ENCODE measurements around the gene SCD5. TPM values are rescaled to one million over a fixed set of nuclear protein-coding genes. Genes with fewer than 3 reads are reported as not detected.

SCD5 gene
- total and polyA plus RNA-seq, 2 experiments from 2014 or later = 0.79 to 1.6 TPM

DNA sequence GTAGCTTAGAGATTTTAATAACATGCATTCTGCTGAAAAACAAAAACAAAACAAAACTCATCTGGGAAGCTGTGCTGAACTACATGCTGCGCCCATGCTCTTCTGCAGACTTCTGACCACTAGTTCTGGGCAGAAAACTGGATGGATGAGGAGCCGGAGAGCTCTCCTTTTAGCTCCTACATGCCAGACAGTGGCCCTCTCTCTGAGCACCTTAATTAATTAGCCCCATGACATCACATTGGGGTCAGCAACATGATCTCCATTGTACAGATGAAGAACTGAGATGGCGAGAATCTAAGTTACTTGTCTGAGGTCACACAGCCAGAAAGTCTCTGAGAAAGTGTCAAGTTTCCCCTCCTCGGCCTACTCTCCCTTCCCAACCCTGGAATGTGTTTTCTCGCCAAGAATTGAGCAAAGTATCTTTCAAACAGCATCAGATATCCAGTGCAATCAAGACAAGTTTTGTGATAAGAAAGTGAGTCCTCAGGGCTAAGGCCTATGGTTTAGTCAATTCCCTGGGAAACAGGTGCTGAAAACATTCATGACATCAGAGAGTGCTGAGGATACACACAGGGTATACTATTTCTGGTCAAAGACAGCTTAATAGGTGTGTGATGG is 21.6 kb downstream of the SCD5 start:
- Histone ChIP-seq H3F3A (replicated peaks; ENCODE audit: low read depth) (no peaks in the 10 kb centered on the region), H4K20me1 (replicated peaks; ENCODE audit: insufficient read depth) (no peaks in the 10 kb centered on the region), H2AFZ (no peak overlapping the region), H3K9me2 (ENCODE audit: insufficient read depth) (no peaks in the 10 kb centered on the region), H3K4me1 (ENCODE audit: insufficient read depth) (peaks cover 4% of the 10 kb centered on the region; the same call in 1 of the 2 replicates), H3K79me2 (replicated peaks; ENCODE audit: insufficient read depth) (no peaks in the 10 kb centered on the region), H3K4me2 (no peak overlapping the region), H3K27me3 (ENCODE audit: insufficient read depth) (peaks cover 33% of the 10 kb centered on the region), H3K27ac (ENCODE audit: low read depth) (no peak overlapping the region), H3K4me3 (no peak overlapping the region), H3K36me3 (ENCODE audit: insufficient read depth) (no peaks in the 10 kb centered on the region)
- DNase-seq (ENCODE audit: low spot score) = no peak
- Mint-ChIP-seq H3K9me3 (no peaks in the 10 kb centered on the region), H3K27ac (no peak overlapping the region), H3K4me3 (no peak overlapping the region), H3K36me3 (ENCODE audit: low read depth) (no peaks in the 10 kb centered on the region), H3K4me1 (peaks cover 9% of the 10 kb centered on the region), H3K27me3 (ENCODE audit: insufficient read depth, low read depth, poor library complexity) (peaks cover 28% of the 10 kb centered on the region)
- TF ChIP-seq JUNB (IDR thresholded peaks at IDR 0.05; ENCODE audit: unreplicated experiment) (no peak), POLR2AphosphoS5 (IDR thresholded peaks at IDR 0.05; ENCODE audit: low read depth) (no peak), CTCF (conservative IDR thresholded peaks at IDR 0.05; ENCODE audit: low read depth in 2 of 2) (no peak), ZNF114 (CRISPR knock-in tag; IDR thresholded peaks at IDR 0.05) (no peak), ETS1 (IDR thresholded peaks at IDR 0.05) (no peak), NANOG (IDR thresholded peaks at IDR 0.05; ENCODE audit: borderline replicate concordance) (no peak), ZNF331 (CRISPR knock-in tag; IDR thresholded peaks at IDR 0.05; ENCODE audit: low read depth) (no peak), CREB1 (CRISPR knock-in tag; IDR thresholded peaks at IDR 0.05; ENCODE audit: low read depth) (no peak), EZH2phosphoT487 (IDR thresholded peaks at IDR 0.05; ENCODE audit: unreplicated experiment) (no peak), STAT1 (IDR thresholded peaks at IDR 0.05; ENCODE audit: unreplicated experiment) (no peak), EZH2 (IDR thresholded peaks at IDR 0.05; ENCODE audit: low read depth, unreplicated experiment) (no peak)
- TF ChIP-seq, protein P1, sequence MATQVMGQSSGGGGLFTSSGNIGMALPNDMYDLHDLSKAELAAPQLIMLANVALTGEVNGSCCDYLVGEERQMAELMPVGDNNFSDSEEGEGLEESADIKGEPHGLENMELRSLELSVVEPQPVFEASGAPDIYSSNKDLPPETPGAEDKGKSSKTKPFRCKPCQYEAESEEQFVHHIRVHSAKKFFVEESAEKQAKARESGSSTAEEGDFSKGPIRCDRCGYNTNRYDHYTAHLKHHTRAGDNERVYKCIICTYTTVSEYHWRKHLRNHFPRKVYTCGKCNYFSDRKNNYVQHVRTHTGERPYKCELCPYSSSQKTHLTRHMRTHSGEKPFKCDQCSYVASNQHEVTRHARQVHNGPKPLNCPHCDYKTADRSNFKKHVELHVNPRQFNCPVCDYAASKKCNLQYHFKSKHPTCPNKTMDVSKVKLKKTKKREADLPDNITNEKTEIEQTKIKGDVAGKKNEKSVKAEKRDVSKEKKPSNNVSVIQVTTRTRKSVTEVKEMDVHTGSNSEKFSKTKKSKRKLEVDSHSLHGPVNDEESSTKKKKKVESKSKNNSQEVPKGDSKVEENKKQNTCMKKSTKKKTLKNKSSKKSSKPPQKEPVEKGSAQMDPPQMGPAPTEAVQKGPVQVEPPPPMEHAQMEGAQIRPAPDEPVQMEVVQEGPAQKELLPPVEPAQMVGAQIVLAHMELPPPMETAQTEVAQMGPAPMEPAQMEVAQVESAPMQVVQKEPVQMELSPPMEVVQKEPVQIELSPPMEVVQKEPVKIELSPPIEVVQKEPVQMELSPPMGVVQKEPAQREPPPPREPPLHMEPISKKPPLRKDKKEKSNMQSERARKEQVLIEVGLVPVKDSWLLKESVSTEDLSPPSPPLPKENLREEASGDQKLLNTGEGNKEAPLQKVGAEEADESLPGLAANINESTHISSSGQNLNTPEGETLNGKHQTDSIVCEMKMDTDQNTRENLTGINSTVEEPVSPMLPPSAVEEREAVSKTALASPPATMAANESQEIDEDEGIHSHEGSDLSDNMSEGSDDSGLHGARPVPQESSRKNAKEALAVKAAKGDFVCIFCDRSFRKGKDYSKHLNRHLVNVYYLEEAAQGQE (IDR thresholded peaks at IDR 0.05; ENCODE audit: unreplicated experiment) = no peak
- TF ChIP-seq, protein P2, sequence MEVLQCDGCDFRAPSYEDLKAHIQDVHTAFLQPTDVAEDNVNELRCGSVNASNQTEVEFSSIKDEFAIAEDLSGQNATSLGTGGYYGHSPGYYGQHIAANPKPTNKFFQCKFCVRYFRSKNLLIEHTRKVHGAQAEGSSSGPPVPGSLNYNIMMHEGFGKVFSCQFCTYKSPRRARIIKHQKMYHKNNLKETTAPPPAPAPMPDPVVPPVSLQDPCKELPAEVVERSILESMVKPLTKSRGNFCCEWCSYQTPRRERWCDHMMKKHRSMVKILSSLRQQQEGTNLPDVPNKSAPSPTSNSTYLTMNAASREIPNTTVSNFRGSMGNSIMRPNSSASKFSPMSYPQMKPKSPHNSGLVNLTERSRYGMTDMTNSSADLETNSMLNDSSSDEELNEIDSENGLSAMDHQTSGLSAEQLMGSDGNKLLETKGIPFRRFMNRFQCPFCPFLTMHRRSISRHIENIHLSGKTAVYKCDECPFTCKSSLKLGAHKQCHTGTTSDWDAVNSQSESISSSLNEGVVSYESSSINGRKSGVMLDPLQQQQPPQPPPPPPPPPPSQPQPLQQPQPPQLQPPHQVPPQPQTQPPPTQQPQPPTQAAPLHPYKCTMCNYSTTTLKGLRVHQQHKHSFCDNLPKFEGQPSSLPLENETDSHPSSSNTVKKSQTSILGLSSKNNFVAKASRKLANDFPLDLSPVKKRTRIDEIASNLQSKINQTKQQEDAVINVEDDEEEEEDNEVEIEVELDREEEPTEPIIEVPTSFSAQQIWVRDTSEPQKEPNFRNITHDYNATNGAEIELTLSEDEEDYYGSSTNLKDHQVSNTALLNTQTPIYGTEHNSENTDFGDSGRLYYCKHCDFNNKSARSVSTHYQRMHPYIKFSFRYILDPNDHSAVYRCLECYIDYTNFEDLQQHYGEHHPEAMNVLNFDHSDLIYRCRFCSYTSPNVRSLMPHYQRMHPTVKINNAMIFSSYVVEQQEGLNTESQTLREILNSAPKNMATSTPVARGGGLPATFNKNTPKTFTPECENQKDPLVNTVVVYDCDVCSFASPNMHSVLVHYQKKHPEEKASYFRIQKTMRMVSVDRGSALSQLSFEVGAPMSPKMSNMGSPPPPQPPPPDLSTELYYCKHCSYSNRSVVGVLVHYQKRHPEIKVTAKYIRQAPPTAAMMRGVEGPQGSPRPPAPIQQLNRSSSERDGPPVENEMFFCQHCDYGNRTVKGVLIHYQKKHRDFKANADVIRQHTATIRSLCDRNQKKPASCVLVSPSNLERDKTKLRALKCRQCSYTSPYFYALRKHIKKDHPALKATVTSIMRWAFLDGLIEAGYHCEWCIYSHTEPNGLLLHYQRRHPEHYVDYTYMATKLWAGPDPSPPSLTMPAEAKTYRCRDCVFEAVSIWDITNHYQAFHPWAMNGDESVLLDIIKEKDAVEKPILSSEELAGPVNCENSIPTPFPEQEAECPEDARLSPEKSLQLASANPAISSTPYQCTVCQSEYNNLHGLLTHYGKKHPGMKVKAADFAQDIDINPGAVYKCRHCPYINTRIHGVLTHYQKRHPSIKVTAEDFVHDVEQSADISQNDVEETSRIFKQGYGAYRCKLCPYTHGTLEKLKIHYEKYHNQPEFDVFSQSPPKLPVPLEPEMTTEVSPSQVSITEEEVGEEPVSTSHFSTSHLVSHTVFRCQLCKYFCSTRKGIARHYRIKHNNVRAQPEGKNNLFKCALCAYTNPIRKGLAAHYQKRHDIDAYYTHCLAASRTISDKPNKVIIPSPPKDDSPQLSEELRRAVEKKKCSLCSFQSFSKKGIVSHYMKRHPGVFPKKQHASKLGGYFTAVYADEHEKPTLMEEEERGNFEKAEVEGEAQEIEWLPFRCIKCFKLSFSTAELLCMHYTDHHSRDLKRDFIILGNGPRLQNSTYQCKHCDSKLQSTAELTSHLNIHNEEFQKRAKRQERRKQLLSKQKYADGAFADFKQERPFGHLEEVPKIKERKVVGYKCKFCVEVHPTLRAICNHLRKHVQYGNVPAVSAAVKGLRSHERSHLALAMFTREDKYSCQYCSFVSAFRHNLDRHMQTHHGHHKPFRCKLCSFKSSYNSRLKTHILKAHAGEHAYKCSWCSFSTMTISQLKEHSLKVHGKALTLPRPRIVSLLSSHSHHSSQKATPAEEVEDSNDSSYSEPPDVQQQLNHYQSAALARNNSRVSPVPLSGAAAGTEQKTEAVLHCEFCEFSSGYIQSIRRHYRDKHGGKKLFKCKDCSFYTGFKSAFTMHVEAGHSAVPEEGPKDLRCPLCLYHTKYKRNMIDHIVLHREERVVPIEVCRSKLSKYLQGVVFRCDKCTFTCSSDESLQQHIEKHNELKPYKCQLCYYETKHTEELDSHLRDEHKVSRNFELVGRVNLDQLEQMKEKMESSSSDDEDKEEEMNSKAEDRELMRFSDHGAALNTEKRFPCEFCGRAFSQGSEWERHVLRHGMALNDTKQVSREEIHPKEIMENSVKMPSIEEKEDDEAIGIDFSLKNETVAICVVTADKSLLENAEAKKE (CRISPR knock-in tag; IDR thresholded peaks at IDR 0.05) = no peak
- ATAC-seq = no peak

Data from GM23338 (cell line).